PFSK-1 (cell line): ENCODE data around the gene ECE1.

ENCODE experiments used
- POLR2AphosphoS5 ChIP-seq: IDR thresholded peaks from 2 replicates; pipeline ENCODE4 v1.6.1; 2012; ENCODE audit warnings: low read depth, mild to moderate bottlenecking, control low read depth, low read length, moderate library complexity
- SIN3A ChIP-seq: IDR thresholded peaks from 2 replicates; pipeline ENCODE4 v1.6.1; 2012; ENCODE audit warnings: mild to moderate bottlenecking, low read length, moderate library complexity, borderline replicate concordance; ENCODE audit not compliant: insufficient read depth
- TAF1 ChIP-seq: IDR thresholded peaks from 2 replicates; pipeline ENCODE4 v1.6.1; 2012; ENCODE audit warnings: low read length, control low read depth, borderline replicate concordance; ENCODE audit not compliant: insufficient read depth
- TF ChIP-seq, protein P1 (sequence below), 2 experiments: IDR thresholded peaks; 2 replicates each; pipeline versions ENCODE4 v1.6.1 to v1.8.0; 2011 to 2012; ENCODE audit warnings: low read depth in 2 of 2, low read length in 2 of 2, control low read depth in 1 of 2, inconsistent platforms in 1 of 2, mild to moderate bottlenecking in 1 of 2, moderate library complexity in 1 of 2; ENCODE audit not compliant: insufficient read depth in 1 of 2

DNA sequence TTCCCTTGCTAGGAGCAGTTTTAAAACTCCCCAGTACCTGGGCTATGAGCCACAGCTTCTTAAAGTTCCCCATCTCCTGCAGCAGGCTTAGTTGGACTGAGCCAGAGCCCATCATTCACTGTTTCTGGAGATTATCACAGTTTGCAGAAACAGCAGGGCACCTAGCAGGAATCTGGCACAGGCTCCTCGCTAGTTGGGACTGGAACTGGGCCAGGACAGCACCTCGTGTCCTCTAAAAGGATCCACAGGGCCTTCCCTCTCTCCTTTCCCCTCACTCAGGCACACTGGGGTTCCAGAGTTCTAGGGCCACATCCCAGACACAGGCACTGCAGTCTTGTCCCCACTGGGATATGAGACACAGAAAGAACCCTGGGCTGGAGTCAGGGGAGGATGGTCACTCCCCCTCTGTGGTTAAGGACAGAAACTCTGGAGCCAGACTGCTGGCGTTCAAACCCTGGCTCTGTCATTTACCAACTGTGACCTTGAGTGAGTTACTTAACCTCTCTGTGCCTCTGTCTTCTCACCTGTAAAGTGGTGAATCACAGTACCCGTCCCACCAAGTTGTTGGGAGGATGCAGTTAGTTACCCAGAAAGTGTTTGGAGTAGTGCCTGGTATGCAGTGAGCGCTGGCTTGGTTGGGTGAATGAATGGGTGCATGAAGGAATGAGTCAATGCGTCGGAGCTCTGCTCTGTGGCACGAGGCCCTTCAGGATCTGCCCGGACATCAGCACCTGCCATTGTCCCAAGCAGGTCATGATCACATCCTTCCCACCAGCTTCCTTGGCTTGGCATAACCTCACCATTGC, 18.8 kb upstream of the ECE1 start:
- TF ChIP-seq POLR2AphosphoS5 (no peak), TAF1 (no peak), SIN3A (no peak)
- TF ChIP-seq, protein P1, sequence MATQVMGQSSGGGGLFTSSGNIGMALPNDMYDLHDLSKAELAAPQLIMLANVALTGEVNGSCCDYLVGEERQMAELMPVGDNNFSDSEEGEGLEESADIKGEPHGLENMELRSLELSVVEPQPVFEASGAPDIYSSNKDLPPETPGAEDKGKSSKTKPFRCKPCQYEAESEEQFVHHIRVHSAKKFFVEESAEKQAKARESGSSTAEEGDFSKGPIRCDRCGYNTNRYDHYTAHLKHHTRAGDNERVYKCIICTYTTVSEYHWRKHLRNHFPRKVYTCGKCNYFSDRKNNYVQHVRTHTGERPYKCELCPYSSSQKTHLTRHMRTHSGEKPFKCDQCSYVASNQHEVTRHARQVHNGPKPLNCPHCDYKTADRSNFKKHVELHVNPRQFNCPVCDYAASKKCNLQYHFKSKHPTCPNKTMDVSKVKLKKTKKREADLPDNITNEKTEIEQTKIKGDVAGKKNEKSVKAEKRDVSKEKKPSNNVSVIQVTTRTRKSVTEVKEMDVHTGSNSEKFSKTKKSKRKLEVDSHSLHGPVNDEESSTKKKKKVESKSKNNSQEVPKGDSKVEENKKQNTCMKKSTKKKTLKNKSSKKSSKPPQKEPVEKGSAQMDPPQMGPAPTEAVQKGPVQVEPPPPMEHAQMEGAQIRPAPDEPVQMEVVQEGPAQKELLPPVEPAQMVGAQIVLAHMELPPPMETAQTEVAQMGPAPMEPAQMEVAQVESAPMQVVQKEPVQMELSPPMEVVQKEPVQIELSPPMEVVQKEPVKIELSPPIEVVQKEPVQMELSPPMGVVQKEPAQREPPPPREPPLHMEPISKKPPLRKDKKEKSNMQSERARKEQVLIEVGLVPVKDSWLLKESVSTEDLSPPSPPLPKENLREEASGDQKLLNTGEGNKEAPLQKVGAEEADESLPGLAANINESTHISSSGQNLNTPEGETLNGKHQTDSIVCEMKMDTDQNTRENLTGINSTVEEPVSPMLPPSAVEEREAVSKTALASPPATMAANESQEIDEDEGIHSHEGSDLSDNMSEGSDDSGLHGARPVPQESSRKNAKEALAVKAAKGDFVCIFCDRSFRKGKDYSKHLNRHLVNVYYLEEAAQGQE (IDR thresholded peaks at IDR 0.05; ENCODE audit: insufficient read depth in 1 of 2, low read depth in 2 of 2, low read length in 2 of 2) = no peak
